Parathyroid adenoma (tissue), 2 donors: ENCODE measurements around the gene CYSRT1.

Source experiments
- H2AFZ ChIP-seq: fragments of 300-600 bp; sonication (generic); one replicate; pipeline ENCODE4 v1.7.0; 2017; ENCODE audit warnings: antibody characterized with exemption, mild to moderate bottlenecking
- H3K27ac ChIP-seq: fragments of 300-600 bp; sonication (generic); one replicate; pipeline ENCODE4 v1.7.0; 2017
- H3K27me3 ChIP-seq: fragments of 300-600 bp; sonication (generic); one replicate; pipeline ENCODE4 v1.7.0; 2017; ENCODE audit warnings: low read length; ENCODE audit not compliant: control insufficient read depth, insufficient read depth
- H3K36me3 ChIP-seq: fragments of 300-600 bp; sonication (generic); one replicate; pipeline ENCODE4 v1.7.0; 2017; ENCODE audit warnings: low read length; ENCODE audit not compliant: control insufficient read depth, insufficient read depth
- H3K4me1 ChIP-seq: fragments of 300-600 bp; sonication (generic); one replicate; pipeline ENCODE4 v1.7.0; 2017; ENCODE audit warnings: control low read depth
- H3K4me2 ChIP-seq: fragments of 300-600 bp; sonication (generic); one replicate; pipeline ENCODE4 v1.7.0; 2017; ENCODE audit warnings: low read length
- H3K4me3 ChIP-seq: fragments of 300-600 bp; sonication (generic); one replicate; pipeline ENCODE4 v1.7.0; 2017; ENCODE audit warnings: low read depth, low read length
- H3K79me2 ChIP-seq: fragments of 300-600 bp; sonication (generic); one replicate; pipeline ENCODE4 v1.7.0; 2017; ENCODE audit warnings: control low read depth
- H3K9ac ChIP-seq: fragments of 300-600 bp; sonication (generic); one replicate; pipeline ENCODE4 v1.7.0; 2017; ENCODE audit warnings: mild to moderate bottlenecking
- H3K9me3 ChIP-seq: fragments of 300-600 bp; sonication (generic); one replicate; pipeline ENCODE4 v1.7.0; 2017; ENCODE audit warnings: low read length; ENCODE audit not compliant: control insufficient read depth
- CTCF ChIP-seq: fragments of 300-600 bp; sonication (generic); IDR thresholded peaks from one replicate; pipeline ENCODE4 v1.7.0; 2017; ENCODE audit warnings: antibody characterized with exemption, mild to moderate bottlenecking
- donor health status: primary hyperparathyroidism.

Gene CYSRT1

GRCh38 chr9:137228968-137229896, 4.3 kb downstream of the CYSRT1 start:
- Histone ChIP-seq H2AFZ (no peak overlapping the region), H3K9me3 (no peaks in the 10 kb centered on the region), H3K79me2 (no peaks in the 10 kb centered on the region), H3K27me3 (no peaks in the 10 kb centered on the region), H3K9ac (no peak overlapping the region), H3K4me3 (no peak overlapping the region), H3K4me2 (no peak overlapping the region), H3K27ac (no peak overlapping the region), H3K36me3 (no peaks in the 10 kb centered on the region), H3K4me1 (peaks cover 5% of the 10 kb centered on the region)
- no peak for TF ChIP-seq CTCF

- TF ChIP-seq CTCF, result no peak
- Histone ChIP-seq H3K9ac (no peak overlapping the region), H3K36me3 (no peaks in the 10 kb centered on the region), H3K79me2 (no peaks in the 10 kb centered on the region), H3K4me1 (peaks cover 5% of the 10 kb centered on the region), H3K4me3 (no peak overlapping the region), H3K9me3 (no peaks in the 10 kb centered on the region), H2AFZ (no peak overlapping the region), H3K4me2 (no peak overlapping the region), H3K27me3 (no peaks in the 10 kb centered on the region), H3K27ac (no peak overlapping the region)
Measured at GRCh38 chr9:137229903-137230704, 5.1 kb downstream of the CYSRT1 start.

- Histone ChIP-seq H3K27me3 (no peaks in the 10 kb centered on the region), H3K4me1 (peaks cover 5% of the 10 kb centered on the region)
Measured at GRCh38 chr9:137230705-137231371, 5.9 kb downstream of the CYSRT1 start, which contains the start of gene SLC34A3. TSS of gene SLC34A3 (plus strand) at chr9:137230901. CDS start at chr9:137231703, 802 bp downstream.

More at GRCh38 chr9:137230705-137231371, 5.9 kb downstream of the CYSRT1 start, which contains the start of gene SLC34A3:
- Histone ChIP-seq H3K9me3 (no peaks in the 10 kb centered on the region), H2AFZ (no peak within 1 kb of the TSS), H3K4me3 (no peak within 1 kb of the TSS), H3K4me2 (no peak within 1 kb of the TSS), H3K79me2 (no peaks in the 10 kb centered on the region), H3K36me3 (no peaks in the 10 kb centered on the region), H3K9ac (no peak within 1 kb of the TSS), H3K27ac (no peak within 1 kb of the TSS)
- no peak for TF ChIP-seq CTCF
